GM21737 (cell line): ENCODE data around the gene STRADB.
"Not testable (repeated sequence)": the region's sequence is repeated elsewhere in the genome, so short reads cannot be mapped to it uniquely, and the experiment has no call there.

Experiments used
- ATAC-seq: cut with Tn5 transposase; IDR thresholded peaks from one replicate; pipeline ENCODE4 v1.9.1; 2021; ENCODE audit warnings: mild to moderate bottlenecking, moderate library complexity; ENCODE audit not compliant: unreplicated experiment

STRADB gene

DNA sequence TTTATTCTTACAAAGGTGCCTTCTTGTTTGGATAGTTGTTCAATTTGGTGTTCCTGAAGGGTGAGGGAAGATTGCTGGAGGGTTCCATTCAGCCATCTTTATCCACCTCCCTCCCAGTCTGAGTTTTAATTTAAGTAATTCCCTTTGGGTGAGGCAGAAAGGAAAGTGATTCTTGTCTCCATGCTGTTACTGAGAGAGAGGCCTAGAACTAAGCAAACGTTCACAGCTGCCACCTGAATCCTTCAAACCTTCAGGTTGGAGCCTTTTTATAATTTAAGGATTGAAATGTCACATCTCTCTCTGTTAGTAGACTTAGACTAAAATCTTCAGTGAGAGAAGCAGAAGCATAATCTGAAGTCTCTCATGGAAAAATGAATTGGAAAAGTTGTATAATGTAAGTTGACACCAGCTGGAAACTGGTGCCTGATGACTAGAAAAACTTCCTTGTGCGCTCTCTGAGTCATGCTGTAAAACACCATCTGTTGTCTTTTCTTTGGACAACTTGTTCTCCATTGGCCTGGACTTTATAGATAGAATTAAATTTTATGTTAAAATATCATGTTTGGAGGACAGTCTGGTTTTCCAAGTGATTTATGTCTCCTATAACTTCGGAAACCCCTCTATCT lies 14.6 kb downstream of the STRADB start:
- ATAC-seq, result no peak

GRCh38 chr2:201467666-201468065 lies 16.1 kb downstream of the STRADB start:
- no peak for ATAC-seq

DNA sequence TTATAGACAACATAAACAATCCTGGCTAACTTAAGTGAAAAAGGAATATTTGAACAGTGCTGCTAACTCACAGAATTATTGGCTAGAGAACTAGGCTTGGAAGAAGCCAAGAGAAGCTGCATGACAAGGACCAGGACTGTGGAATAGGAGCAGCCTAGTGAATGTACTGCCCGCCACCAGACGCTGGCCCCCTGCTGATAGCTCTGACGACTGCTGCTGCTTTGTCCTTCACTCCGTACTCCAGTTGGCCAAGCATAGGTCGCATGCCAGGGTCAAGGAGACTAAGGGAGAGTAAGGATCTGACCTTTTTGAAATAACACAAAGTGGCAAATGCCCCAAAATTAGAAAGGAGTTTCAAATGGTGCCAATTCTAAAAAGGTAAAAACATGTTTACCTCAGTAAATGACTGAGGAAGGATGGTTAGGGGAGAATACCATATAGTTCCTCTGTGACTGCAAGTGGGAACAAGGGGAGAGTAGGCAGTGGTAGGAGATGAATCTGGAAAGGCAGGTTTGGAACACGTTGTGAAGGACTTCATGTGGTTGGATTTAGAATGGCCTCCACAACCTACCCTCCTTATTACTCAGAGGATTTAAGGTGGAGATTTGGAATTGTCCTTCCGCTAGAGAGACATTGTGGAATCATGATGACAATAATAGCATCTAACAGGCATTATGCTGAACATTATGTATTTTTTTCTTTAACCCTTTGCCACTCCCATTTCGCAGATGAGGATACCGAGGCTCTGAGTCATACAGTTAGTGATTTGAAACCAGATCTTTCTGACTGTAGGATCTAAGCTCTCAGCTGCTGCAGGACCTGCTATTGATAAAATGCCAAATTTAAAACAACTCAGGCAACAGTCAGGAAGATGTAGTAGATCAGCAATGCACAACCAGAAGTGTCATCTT lies 19.5 kb downstream of the STRADB start:
- no peak for ATAC-seq

- ATAC-seq, result no peak
Observed at GRCh38 chr2:201471732-201472393, 20.3 kb downstream of the STRADB start.

DNA sequence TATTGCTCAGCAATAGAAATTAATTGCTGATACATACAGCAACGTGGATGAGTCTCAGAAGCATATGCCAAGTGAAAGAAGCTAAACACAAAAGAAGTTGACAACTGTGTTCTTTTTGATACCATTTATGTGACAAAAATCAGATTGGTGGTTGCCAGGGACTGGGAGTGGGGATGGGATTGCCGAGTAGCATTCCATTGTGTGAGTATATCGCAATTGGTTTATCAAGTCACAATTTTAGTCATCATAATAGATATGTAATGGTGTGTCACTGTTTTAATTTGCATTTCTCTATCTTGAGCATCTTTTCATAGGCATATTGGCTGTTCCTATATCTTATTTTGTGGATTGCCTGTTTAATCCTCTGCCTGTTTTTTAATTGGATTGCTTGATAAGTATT lies 20.9 kb downstream of the STRADB start:
- ATAC-seq, result no peak

DNA sequence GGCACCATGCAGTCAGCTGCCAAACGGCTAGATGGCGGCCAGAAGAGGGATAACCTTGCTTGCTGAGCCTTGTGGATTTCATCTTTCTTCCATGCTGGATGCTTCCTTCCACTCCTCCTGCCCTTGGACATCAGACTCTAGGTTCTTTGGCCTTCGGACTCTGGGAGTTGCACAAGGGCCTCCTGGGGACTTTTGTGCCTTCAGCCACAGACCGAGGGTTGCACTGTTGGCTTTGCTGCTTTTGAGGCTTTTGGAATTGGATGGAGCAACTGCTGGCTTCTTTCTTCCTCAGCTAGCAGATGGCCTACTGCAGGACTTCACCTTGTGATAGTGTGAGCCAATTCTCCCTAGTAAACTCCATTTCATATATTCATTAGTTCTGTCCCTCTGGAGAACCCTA lies 31.0 kb downstream of the STRADB start:
- ATAC-seq, result no peak

- no peak for ATAC-seq
Observed at GRCh38 chr2:201483342-201483741, 31.8 kb downstream of the STRADB start.

GRCh38 chr2:201483758-201484157 lies 32.2 kb downstream of the STRADB start:
- not testable (repeated sequence) for ATAC-seq

DNA sequence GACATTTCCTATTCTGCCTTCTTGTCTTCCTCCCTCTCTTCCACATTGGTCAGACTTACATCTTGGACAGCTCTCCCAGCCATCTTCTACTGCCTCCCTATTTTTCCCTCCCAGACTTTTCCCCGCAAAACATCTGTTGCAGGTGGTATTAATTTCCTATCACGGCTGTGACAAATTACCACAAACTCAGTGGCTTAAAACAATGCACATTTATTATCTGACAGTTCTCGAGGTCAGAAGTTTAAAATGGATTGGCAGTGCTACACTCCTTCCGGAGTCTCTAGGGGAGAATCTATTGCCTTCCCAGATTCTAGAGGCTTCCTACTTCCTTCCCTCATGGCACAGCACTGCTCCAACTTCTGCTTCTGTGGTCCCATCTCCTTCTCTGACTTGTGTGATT lies 33.3 kb downstream of the STRADB start:
- ATAC-seq, result no peak

- ATAC-seq, result no peak
Observed at GRCh38 chr2:201490291-201490690, 38.8 kb downstream of the STRADB start.

DNA sequence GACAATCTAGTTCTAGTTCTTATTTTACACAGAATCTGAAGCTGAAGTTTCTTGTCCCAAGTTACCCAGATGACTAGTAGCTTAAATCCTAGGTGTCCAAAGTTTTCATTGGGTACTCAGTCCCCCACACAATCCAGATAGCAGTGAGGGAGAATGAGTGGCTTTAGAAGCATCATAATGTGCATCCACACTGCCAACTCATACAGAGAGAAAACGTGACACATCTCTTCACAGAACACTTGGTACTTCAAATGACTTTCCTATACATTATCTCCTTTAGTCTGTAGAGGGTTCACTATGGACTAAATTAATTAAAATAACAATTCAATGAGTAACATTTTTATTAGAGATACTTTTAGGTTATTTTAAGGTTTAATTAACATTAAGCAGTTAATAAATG lies 45.2 kb downstream of the STRADB start:
- ATAC-seq, result no peak

DNA sequence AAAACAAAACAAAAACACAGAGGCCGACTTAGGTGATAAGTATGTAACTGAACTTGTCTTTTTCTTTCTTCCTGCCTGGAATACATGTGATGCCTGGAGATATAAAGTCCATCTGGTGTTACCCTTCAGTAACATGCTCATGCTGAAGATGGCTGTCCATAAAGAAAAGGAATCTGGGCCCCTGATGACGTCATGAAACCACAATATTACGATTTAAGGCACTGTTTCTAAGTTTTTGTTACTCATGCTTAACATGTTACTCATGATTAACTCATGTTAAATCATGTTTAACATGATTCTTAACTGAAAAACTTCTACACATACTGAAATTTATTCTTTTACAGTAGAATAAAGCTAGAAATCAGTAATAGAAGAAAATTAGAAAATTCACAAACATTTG lies 49.0 kb downstream of the STRADB start:
- no peak for ATAC-seq

- ATAC-seq, result no peak
Observed at GRCh38 chr2:201502713-201503112, 51.2 kb downstream of the STRADB start.

- ATAC-seq, result no peak
Observed at GRCh38 chr2:201507725-201508124, 56.2 kb downstream of the STRADB start.

DNA sequence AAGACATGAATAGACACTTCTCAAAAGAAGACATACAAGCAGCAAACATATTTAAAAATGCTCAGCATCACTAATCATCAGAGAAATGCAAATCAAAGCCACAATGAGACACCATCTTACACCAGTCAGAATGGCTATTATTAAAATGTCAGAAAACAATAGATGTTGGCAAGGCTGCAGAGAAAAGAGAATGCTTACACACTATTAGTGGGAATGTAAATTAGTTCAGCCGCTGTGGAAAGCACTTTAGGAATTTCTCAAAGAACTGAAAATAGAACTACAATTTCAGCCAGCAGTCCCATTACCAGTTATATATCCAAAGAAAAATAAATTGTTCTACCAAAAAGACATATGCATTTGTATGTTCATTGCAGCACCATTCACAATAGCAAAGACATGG lies 61.7 kb downstream of the STRADB start:
- no peak for ATAC-seq

GRCh38 chr2:201515573-201516246 lies 64.2 kb downstream of the STRADB start:
- no peak for ATAC-seq

- ATAC-seq, result no peak
Observed at GRCh38 chr2:201517094-201517493, 65.6 kb downstream of the STRADB start.

DNA sequence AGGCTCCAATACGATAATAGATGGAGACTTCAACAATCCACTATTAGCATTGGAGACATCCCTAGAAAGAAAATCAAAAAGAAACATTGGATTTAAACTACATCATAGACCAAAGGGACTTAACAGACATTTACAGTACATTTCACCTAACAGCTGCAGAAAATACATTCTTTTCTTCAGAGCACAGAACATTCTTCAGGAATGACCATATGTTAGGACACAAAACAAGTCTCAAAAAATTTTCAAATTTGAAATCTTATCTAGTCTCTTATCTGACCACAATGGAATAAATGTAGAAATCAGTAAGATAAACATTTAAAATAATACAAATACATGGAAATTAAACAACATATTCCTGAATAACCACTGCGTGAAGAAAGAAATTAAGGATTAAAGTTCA lies 68.7 kb downstream of the STRADB start:
- no peak for ATAC-seq

DNA sequence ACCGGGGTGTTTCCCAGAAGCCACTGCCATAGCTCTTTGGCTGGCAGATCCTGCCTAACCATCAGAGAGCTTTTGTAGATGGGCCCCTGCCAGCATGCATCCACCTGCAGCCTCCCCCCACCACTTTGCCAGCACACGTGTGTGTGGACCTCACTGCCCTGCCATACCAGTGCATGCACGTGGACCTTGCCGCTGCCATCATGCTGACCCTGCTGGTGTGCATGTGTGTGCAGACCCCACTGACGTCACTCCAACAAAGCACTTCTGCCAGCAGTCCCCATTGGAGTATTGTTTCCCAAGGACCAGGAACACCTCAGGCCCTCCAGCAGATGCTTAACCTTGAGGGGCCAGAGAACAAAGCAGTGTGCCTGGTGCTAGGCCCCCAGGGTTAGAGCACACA lies 71.4 kb downstream of the STRADB start:
- ATAC-seq, result no peak

- ATAC-seq, result no peak
Observed at GRCh38 chr2:201523506-201523905, 72.0 kb downstream of the STRADB start.
